Smooth muscle cell (in vitro differentiated cells): Measurements from ENCODE around the gene PREX1. TPM values are rescaled to one million over a fixed set of nuclear protein-coding genes. Genes with fewer than 3 reads are reported as not detected.

ENCODE experiments used
- DNase-seq: peaks from one replicate; lab custom pipeline; 2025; ENCODE audit not compliant: unreplicated experiment; lab: John Stamatoyannopoulos, UW
- H2AFZ ChIP-seq: fragments of 200-600 bp; sonication (generic); 2 replicates; pipeline ENCODE4 v1.6.0; 2016; ENCODE audit warnings: antibody characterized with exemption, low read depth, mild to moderate bottlenecking
- H3F3A ChIP-seq: fragments of 200-600 bp; sonication (generic); 2 replicates; pipeline ENCODE4 v1.6.0; 2017; ENCODE audit warnings: antibody characterized with exemption, low read depth
- H3K27ac ChIP-seq: fragments of 200-600 bp; sonication (generic); 2 replicates; pipeline ENCODE4 v1.5.1; 2016; ENCODE audit warnings: low read depth, mild to moderate bottlenecking
- H3K27me3 ChIP-seq: fragments of 200-600 bp; sonication (generic); 2 replicates; pipeline ENCODE4 v1.6.1; 2016; ENCODE audit warnings: low read depth, mild to moderate bottlenecking
- H3K36me3 ChIP-seq: fragments of 200-600 bp; sonication (generic); 2 replicates; pipeline ENCODE4 v1.5.1; 2016; ENCODE audit warnings: low read depth
- H3K4me1 ChIP-seq: fragments of 200-600 bp; sonication (generic); 2 replicates; pipeline ENCODE4 v1.5.1; 2016; ENCODE audit warnings: low read depth
- H3K4me2 ChIP-seq: fragments of 200-600 bp; sonication (generic); 2 replicates; pipeline ENCODE4 v1.6.0; 2016; ENCODE audit warnings: mild to moderate bottlenecking
- H3K4me3 ChIP-seq: fragments of 200-600 bp; sonication (generic); 2 replicates; pipeline ENCODE4 v1.5.1; 2016; ENCODE audit warnings: mild to moderate bottlenecking
- H3K79me2 ChIP-seq: fragments of 200-600 bp; sonication (generic); 2 replicates; pipeline ENCODE4 v1.6.0; 2016; ENCODE audit warnings: low read depth, mild to moderate bottlenecking
- H3K9ac ChIP-seq: fragments of 200-600 bp; sonication (generic); 2 replicates; pipeline ENCODE4 v1.6.0; 2016; ENCODE audit warnings: low read depth
- H3K9me3 ChIP-seq: fragments of 200-600 bp; sonication (generic); replicated peaks from 2 replicates; pipeline ENCODE4 v1.5.1; 2016; ENCODE audit warnings: low read depth
- H4K20me1 ChIP-seq: fragments of 200-600 bp; sonication (generic); 2 replicates; pipeline ENCODE4 v1.6.0; 2016; ENCODE audit warnings: low read depth
- WGBS: methylation state at CpG from one replicate; pipeline ENCODE4 v1.1.7; 2016; ENCODE audit warnings: low lambda C conversion rate; 5-methylcytosine and 5-hydroxymethylcytosine counted together
- polyA plus RNA-seq: library from polyadenylated mRNA; unstranded; fragments of >200 nt; fragmentation: Nextera tagmentation; extraction: Ambion mirVana; gene quantifications from 2 replicates; pipeline ENCODE4 v1.2.1, GENCODE V29; 2016
- total RNA-seq: library from RNA; depleted of rRNA; stranded (reverse); fragments of >200 nt; gene quantifications from 2 replicates; pipeline ENCODE4 v1.2.3, GENCODE V29; 2014
- TF ChIP-seq, protein P1 (sequence below): fragments of 200-600 bp; sonication (generic); IDR thresholded peaks from 2 replicates; pipeline ENCODE4 v1.5.1; 2017; ENCODE audit warnings: borderline replicate concordance, mild to moderate bottlenecking, antibody characterized with exemption; ENCODE audit not compliant: insufficient read depth, poor library complexity, severe bottlenecking

The PREX1 gene
- total and polyA plus RNA-seq, 2 experiments from 2014 or later, result 0.04 to 0.30 TPM

GRCh38 chr20:48808382-48809034 is 19.3 kb downstream of the PREX1 start:
- no peaks in the 10 kb centered on the region for H3F3A ChIP-seq
- H3K36me3 ChIP-seq, result no peaks in the 10 kb centered on the region
- no peak overlapping the region for H3K4me3 ChIP-seq
- no peak for DNase-seq
- TF ChIP-seq, protein P1, sequence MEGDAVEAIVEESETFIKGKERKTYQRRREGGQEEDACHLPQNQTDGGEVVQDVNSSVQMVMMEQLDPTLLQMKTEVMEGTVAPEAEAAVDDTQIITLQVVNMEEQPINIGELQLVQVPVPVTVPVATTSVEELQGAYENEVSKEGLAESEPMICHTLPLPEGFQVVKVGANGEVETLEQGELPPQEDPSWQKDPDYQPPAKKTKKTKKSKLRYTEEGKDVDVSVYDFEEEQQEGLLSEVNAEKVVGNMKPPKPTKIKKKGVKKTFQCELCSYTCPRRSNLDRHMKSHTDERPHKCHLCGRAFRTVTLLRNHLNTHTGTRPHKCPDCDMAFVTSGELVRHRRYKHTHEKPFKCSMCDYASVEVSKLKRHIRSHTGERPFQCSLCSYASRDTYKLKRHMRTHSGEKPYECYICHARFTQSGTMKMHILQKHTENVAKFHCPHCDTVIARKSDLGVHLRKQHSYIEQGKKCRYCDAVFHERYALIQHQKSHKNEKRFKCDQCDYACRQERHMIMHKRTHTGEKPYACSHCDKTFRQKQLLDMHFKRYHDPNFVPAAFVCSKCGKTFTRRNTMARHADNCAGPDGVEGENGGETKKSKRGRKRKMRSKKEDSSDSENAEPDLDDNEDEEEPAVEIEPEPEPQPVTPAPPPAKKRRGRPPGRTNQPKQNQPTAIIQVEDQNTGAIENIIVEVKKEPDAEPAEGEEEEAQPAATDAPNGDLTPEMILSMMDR, result no peak
- no peaks in the 10 kb centered on the region for H4K20me1 ChIP-seq
- H3K27ac ChIP-seq, result no peak overlapping the region
- H3K4me1 ChIP-seq, result no peaks in the 10 kb centered on the region
- H3K9ac ChIP-seq, result no peak overlapping the region
- H3K27me3 ChIP-seq, result no peaks in the 10 kb centered on the region
- H3K4me2 ChIP-seq, result no peak overlapping the region
- no peak overlapping the region for H2AFZ ChIP-seq
- no peaks in the 10 kb centered on the region for H3K79me2 ChIP-seq
- peaks cover 4% of the 10 kb centered on the region for H3K9me3 ChIP-seq
- 93% methylated on average over 10 of the region's 10 CpGs for WGBS

DNA sequence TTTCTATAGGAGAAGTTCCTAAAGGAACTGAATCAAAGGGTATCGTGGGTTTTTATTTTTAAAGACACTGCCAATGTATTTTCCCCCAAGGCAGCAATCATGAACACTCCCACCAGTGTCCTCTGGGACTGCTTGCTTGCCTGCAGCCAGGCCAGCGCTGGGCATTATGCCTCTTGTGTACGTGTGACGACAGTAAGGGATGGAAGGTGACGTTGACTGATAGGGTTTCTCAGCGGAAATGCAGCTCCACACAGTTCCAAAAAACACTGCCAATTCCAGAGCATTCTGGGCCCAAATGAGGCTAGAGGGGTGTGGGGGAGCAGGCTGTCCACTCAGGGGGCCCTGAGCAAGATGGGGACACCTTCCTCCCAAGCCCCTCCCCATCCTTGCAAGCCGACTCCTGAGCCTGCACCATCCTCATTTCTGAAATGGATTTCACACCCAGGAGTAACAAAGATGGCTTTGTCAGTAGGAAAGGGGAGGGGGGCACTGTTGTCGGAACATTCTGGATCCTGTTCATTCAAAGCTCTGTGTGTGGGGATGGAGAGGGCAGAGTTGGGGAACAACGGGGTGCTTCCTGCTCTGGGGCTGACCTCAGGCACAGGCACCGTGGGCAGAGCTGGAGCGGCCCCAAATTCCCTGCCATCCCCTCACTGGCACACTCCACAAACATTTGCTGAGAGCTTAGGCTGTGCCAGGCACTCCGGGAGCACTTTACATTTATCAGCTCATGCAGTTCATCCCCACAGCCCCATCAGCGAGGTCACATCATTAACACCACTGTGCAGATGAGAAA is 20.0 kb downstream of the PREX1 start:
- TF ChIP-seq, protein P1, result no peak
- H3K4me1 ChIP-seq, result no peaks in the 10 kb centered on the region
- H3K27ac ChIP-seq, result no peak overlapping the region
- no peak overlapping the region for H3K4me3 ChIP-seq
- H3K79me2 ChIP-seq, result no peaks in the 10 kb centered on the region
- no peak overlapping the region for H3K4me2 ChIP-seq
- WGBS, result 92% methylated on average over 13 of the region's 13 CpGs
- no peaks in the 10 kb centered on the region for H3K27me3 ChIP-seq
- no peak overlapping the region for H2AFZ ChIP-seq
- H4K20me1 ChIP-seq, result no peaks in the 10 kb centered on the region
- DNase-seq, result no peak
- peaks cover 4% of the 10 kb centered on the region for H3K9me3 ChIP-seq
- no peak overlapping the region for H3K9ac ChIP-seq
- no peaks in the 10 kb centered on the region for H3F3A ChIP-seq
- H3K36me3 ChIP-seq, result no peaks in the 10 kb centered on the region

GRCh38 chr20:48807051-48807450 is 20.7 kb downstream of the PREX1 start:
- TF ChIP-seq, protein P1, result no peak
- no peaks in the 10 kb centered on the region for H3K79me2 ChIP-seq
- DNase-seq, result no peak
- H3F3A ChIP-seq, result no peaks in the 10 kb centered on the region
- H4K20me1 ChIP-seq, result no peaks in the 10 kb centered on the region
- H3K4me1 ChIP-seq, result no peaks in the 10 kb centered on the region
- H3K27me3 ChIP-seq, result no peaks in the 10 kb centered on the region
- no peak overlapping the region for H2AFZ ChIP-seq
- H3K4me2 ChIP-seq, result no peak overlapping the region
- H3K9me3 ChIP-seq, result peaks cover 4% of the 10 kb centered on the region
- 100% methylated on average over 1 of the region's 1 CpG for WGBS
- H3K36me3 ChIP-seq, result no peaks in the 10 kb centered on the region
- H3K9ac ChIP-seq, result no peak overlapping the region
- no peak overlapping the region for H3K4me3 ChIP-seq
- H3K27ac ChIP-seq, result no peak overlapping the region

DNA sequence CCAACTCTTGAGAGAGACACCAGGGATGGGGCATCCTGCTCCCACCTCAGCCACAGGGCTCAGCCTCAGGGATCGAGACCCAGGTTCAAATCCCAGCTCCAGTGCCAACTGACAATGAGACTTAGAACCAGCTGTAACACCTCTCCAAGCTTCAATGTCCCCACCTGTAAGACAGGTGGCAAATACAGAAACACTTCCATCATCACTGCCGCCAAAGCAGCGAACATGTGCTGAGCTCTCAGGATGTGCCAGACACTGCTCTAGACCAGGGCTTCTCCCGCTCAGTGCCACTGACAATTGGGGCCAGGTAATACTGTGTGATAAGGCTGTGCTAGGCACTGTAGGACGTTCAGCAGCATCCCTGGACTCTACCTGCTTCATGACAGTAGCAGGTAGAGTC is 22.1 kb downstream of the PREX1 start:
- H3K36me3 ChIP-seq, result no peaks in the 10 kb centered on the region
- no peak overlapping the region for H3K4me3 ChIP-seq
- TF ChIP-seq, protein P1, result no peak
- no peaks in the 10 kb centered on the region for H3K79me2 ChIP-seq
- peaks cover 4% of the 10 kb centered on the region for H3K9me3 ChIP-seq
- no peak overlapping the region for H3K27ac ChIP-seq
- H3K4me2 ChIP-seq, result no peak overlapping the region
- H2AFZ ChIP-seq, result no peak overlapping the region
- no peaks in the 10 kb centered on the region for H3K27me3 ChIP-seq
- H3K4me1 ChIP-seq, result no peaks in the 10 kb centered on the region
- no peaks in the 10 kb centered on the region for H3F3A ChIP-seq
- no peak overlapping the region for H3K9ac ChIP-seq
- H4K20me1 ChIP-seq, result no peaks in the 10 kb centered on the region
- DNase-seq, result no peak
- 90% methylated on average over 5 of the region's 5 CpGs for WGBS
